ENCODE measurements around the gene PACRG. TPM values are rescaled to one million over a fixed set of nuclear protein-coding genes. Genes with fewer than 3 reads are reported as not detected.
"Not testable (repeated sequence)": the region's sequence is repeated elsewhere in the genome, so short reads cannot be mapped to it uniquely, and the experiment has no call there.

Gene PACRG
- polyA plus RNA-seq, 3 donors = not detected

DNA sequence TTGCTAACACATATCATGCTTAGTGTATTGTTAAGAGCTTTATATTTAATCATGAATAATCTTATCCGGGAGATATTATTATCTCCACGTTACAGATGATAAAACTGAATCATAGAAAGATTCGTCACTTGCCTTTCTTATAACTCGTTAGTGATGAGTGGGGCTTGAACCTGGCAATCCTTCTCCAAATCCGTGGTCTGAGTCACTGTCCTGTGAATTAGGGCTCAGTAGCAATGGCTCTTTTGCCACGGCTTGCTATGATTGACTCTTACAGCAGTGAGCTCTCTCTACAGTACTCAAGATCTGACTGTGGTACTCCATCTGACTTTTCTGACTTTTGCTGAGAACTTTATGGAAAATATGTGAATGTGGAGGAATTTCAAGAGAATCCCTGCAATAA, 246.9 kb downstream of the PACRG start:
- no peak overlapping the region for H2AFZ ChIP-seq (ENCODE audit: insufficient read depth, low read depth, low read length, poor library complexity, severe bottlenecking)
- Mint-ChIP-seq H3K27me3 (ENCODE audit: low read depth in 3 of 3) (no peaks in the 10 kb centered on the region), H3K9me3 (peaks cover 5 to 25% (median 15%) of the 10 kb centered on the region in 7 donors), H3K4me3 (no peak overlapping the region), H3K27ac (no peak overlapping the region), H3K36me3 (no peaks in the 10 kb centered on the region), H3K4me1 (no peaks in the 10 kb centered on the region)
- 96% methylated on average over 3 of the region's 6 CpGs for WGBS (ENCODE audit: insufficient coverage)
- intact Hi-C loops (cut with micrococcal nuclease) = no loop called here
- H3K9me3 ChIP-seq (replicated peaks in 1 of 2; ENCODE audit: control insufficient read depth in 1 of 2, insufficient read depth in 1 of 2, low read length in 2 of 2) = peaks cover 28 to 30% of the 10 kb centered on the region in 2 donors
- no peaks in the 10 kb centered on the region for H3K4me1 ChIP-seq (ENCODE audit: control insufficient read depth in 1 of 2, insufficient read depth in 2 of 2, low read length in 2 of 2)
- H3K4me3 ChIP-seq (replicated peaks in 1 of 3; ENCODE audit: low read depth in 2 of 3, low read length in 3 of 3) = no peak overlapping the region
- H3K27me3 ChIP-seq (ENCODE audit: control insufficient read depth in 2 of 2, insufficient read depth in 2 of 2, low read length in 2 of 2) = no peaks in the 10 kb centered on the region
- H4K20me1 ChIP-seq (ENCODE audit: insufficient read depth, low read length) = no peaks in the 10 kb centered on the region
- no peak for TF ChIP-seq CTCF (IDR thresholded peaks at IDR 0.05)
- H3K9ac ChIP-seq (ENCODE audit: insufficient read depth, low read length, poor library complexity, severe bottlenecking) = no peak overlapping the region
- H3K79me2 ChIP-seq (ENCODE audit: insufficient read depth, low read length) = no peaks in the 10 kb centered on the region
- H3K27ac ChIP-seq (ENCODE audit: low read depth in 1 of 2, low read length in 2 of 2) = no peak overlapping the region
- H3K4me2 ChIP-seq (replicated peaks; ENCODE audit: extremely low read depth, low read length, poor library complexity, severe bottlenecking) = no peak overlapping the region
- no peaks in the 10 kb centered on the region for H3K36me3 ChIP-seq (replicated peaks in 1 of 2; ENCODE audit: control insufficient read depth in 1 of 2, insufficient read depth in 2 of 2, low read length in 2 of 2)
- no peak for DNase-seq

DNA sequence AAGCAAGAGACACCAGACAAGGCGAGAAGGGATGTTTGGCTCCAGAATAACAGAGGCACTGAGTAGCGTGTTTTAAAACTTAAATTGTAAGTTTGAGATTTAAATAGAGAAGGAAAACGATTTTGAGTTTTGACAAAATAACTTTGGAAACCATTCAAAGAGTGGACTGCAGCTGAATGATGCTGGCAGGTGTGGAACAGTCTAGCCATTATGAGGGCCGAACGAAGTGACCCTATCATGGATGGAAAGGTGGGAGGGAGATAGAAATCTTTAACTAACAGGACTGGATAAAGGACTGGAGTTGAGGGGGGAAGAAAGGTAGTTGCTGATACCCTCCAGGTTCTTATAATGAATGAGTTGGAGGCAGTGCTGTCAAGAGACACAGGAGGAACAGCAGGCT, 248.4 kb downstream of the PACRG start:
- H3K4me3 Mint-ChIP-seq = no peak overlapping the region
- H3K4me1 ChIP-seq (ENCODE audit: control insufficient read depth in 1 of 2, insufficient read depth in 2 of 2, low read length in 2 of 2) = no peaks in the 10 kb centered on the region
- H3K27ac ChIP-seq (ENCODE audit: low read depth in 1 of 2, low read length in 2 of 2) = no peak overlapping the region
- no peak for DNase-seq
- H3K9ac ChIP-seq (ENCODE audit: insufficient read depth, low read length, poor library complexity, severe bottlenecking) = no peak overlapping the region
- WGBS (ENCODE audit: insufficient coverage) = 87% methylated on average over 3 of the region's 5 CpGs
- H3K79me2 ChIP-seq (ENCODE audit: insufficient read depth, low read length) = no peaks in the 10 kb centered on the region
- H2AFZ ChIP-seq (ENCODE audit: insufficient read depth, low read depth, low read length, poor library complexity, severe bottlenecking) = no peak overlapping the region
- no peaks in the 10 kb centered on the region for H3K27me3 Mint-ChIP-seq (ENCODE audit: low read depth in 3 of 3)
- H3K4me3 ChIP-seq (replicated peaks in 1 of 3; ENCODE audit: low read depth in 2 of 3, low read length in 3 of 3) = no peak overlapping the region
- no peaks in the 10 kb centered on the region for H3K4me1 Mint-ChIP-seq
- no peaks in the 10 kb centered on the region for H4K20me1 ChIP-seq (ENCODE audit: insufficient read depth, low read length)
- H3K4me2 ChIP-seq (replicated peaks; ENCODE audit: extremely low read depth, low read length, poor library complexity, severe bottlenecking) = no peak overlapping the region
- intact Hi-C loops (cut with micrococcal nuclease) = no loop called here
- H3K36me3 ChIP-seq (replicated peaks in 1 of 2; ENCODE audit: control insufficient read depth in 1 of 2, insufficient read depth in 2 of 2, low read length in 2 of 2) = no peaks in the 10 kb centered on the region
- TF ChIP-seq CTCF (IDR thresholded peaks at IDR 0.05) = no peak
- H3K36me3 Mint-ChIP-seq = no peaks in the 10 kb centered on the region
- peaks cover 17 to 18% of the 10 kb centered on the region in 2 donors for H3K9me3 ChIP-seq (replicated peaks in 1 of 2; ENCODE audit: control insufficient read depth in 1 of 2, insufficient read depth in 1 of 2, low read length in 2 of 2)
- H3K27ac Mint-ChIP-seq = no peak overlapping the region
- H3K27me3 ChIP-seq (ENCODE audit: control insufficient read depth in 2 of 2, insufficient read depth in 2 of 2, low read length in 2 of 2) = no peaks in the 10 kb centered on the region
- H3K9me3 Mint-ChIP-seq = peaks cover 5 to 17% (median 8%) of the 10 kb centered on the region in 7 donors

DNA sequence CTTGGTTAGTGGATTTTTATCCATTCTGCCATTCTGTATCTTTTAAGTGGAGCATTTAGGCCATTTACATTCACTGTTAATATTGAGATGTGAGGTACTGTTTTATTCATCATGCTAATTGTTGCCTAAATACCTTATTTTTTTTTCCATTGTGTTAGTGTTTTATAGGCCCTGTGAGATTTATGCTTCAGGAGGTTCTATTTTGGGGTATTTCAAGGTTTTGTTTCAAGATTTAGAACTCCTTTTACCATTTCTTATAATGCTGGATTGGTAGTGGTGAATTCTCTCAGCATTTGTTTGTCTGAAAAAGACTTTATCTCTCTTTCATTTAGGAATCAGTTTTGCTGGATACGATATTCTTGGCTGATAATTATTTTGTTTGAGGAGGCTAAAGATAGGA, 255.5 kb downstream of the PACRG start:
- intact Hi-C loops (cut with micrococcal nuclease); H3K4me1 Mint-ChIP-seq; H3K27me3 ChIP-seq (ENCODE audit: control insufficient read depth in 2 of 2, insufficient read depth in 2 of 2, low read length in 2 of 2); H4K20me1 ChIP-seq (ENCODE audit: insufficient read depth, low read length); H3K9ac ChIP-seq (ENCODE audit: insufficient read depth, low read length, poor library complexity, severe bottlenecking); H3K27me3 Mint-ChIP-seq (ENCODE audit: low read depth in 3 of 3); H3K4me3 Mint-ChIP-seq; H3K27ac ChIP-seq (ENCODE audit: low read depth in 1 of 2, low read length in 2 of 2); H3K4me1 ChIP-seq (ENCODE audit: control insufficient read depth in 1 of 2, insufficient read depth in 2 of 2, low read length in 2 of 2); H3K4me2 ChIP-seq (replicated peaks; ENCODE audit: extremely low read depth, low read length, poor library complexity, severe bottlenecking); H2AFZ ChIP-seq (ENCODE audit: insufficient read depth, low read depth, low read length, poor library complexity, severe bottlenecking); H3K79me2 ChIP-seq (ENCODE audit: insufficient read depth, low read length); H3K27ac Mint-ChIP-seq; H3K4me3 ChIP-seq (replicated peaks in 1 of 3; ENCODE audit: low read depth in 2 of 3, low read length in 3 of 3); H3K36me3 ChIP-seq (replicated peaks in 1 of 2; ENCODE audit: control insufficient read depth in 1 of 2, insufficient read depth in 2 of 2, low read length in 2 of 2); DNase-seq; H3K36me3 Mint-ChIP-seq: not testable (repeated sequence)
- peaks cover 6 to 21% (median 11%) of the 10 kb centered on the region in 7 donors for H3K9me3 Mint-ChIP-seq
- H3K9me3 ChIP-seq (replicated peaks in 1 of 2; ENCODE audit: control insufficient read depth in 1 of 2, insufficient read depth in 1 of 2, low read length in 2 of 2) = peaks cover 6 to 21% of the 10 kb centered on the region in 2 donors
- WGBS (ENCODE audit: insufficient coverage) = no CpG with 5 or more reads among the region's 1 CpG
